SK-N-SH treated with all-trans-retinoic acid at 6 μM for 48 hours (cell line): ENCODE results near the gene RNH1.

Source experiments
- ATAC-seq: fragments of 200-7000 bp; cut with Tn5 transposase; 3 replicates; pipeline ENCODE4 v1.9.1; 2020; ENCODE audit warnings: mild to moderate bottlenecking, moderate library complexity
- ARNTL ChIP-seq: fragments of 450-650 bp; formaldehyde crosslinking; IDR thresholded peaks from 2 replicates; pipeline ENCODE4 v1.5.0; 2020; ENCODE audit warnings: low read depth, mild to moderate bottlenecking, moderate library complexity, borderline replicate concordance
- CREB5 ChIP-seq: fragments of 250-450 bp; sonication (Bioruptor Pico); IDR thresholded peaks from 2 replicates; pipeline ENCODE4 v1.5.1; 2020; ENCODE audit warnings: low read depth, mild to moderate bottlenecking, moderate library complexity
- CSRNP3 ChIP-seq: fragments of 250-450 bp; sonication (Bioruptor Pico); IDR thresholded peaks from 2 replicates; pipeline ENCODE4 v1.5.1; 2021; ENCODE audit warnings: mild to moderate bottlenecking, moderate library complexity
- ESRRG ChIP-seq: fragments of 250-450 bp; sonication (Bioruptor Pico); IDR thresholded peaks from 2 replicates; pipeline ENCODE4 v1.6.1; 2021; ENCODE audit warnings: mild to moderate bottlenecking
- GLIS3 ChIP-seq: fragments of 250-450 bp; sonication (Bioruptor Pico); IDR thresholded peaks from 2 replicates; pipeline ENCODE4 v1.5.0; 2020; ENCODE audit warnings: mild to moderate bottlenecking, moderate library complexity
- ISL1 ChIP-seq: fragments of 250-450 bp; sonication (Bioruptor Pico); IDR thresholded peaks from 2 replicates; pipeline ENCODE4 v2.1.2; 2022; ENCODE audit warnings: mild to moderate bottlenecking, moderate library complexity
- OSR1 ChIP-seq: fragments of 250-450 bp; sonication (Bioruptor Pico); IDR thresholded peaks from 2 replicates; pipeline ENCODE4 v1.8.0; 2022; ENCODE audit warnings: moderate library complexity, mild to moderate bottlenecking, inconsistent platforms
- PATZ1 ChIP-seq: fragments of 250-450 bp; sonication (Bioruptor Pico); IDR thresholded peaks from 2 replicates; pipeline ENCODE4 v1.8.0; 2020; ENCODE audit warnings: mild to moderate bottlenecking, moderate library complexity, borderline replicate concordance
- POU6F1 ChIP-seq: fragments of 250-450 bp; sonication (Bioruptor Pico); IDR thresholded peaks from 2 replicates; pipeline ENCODE4 v1.8.0; 2021; ENCODE audit warnings: low read depth, mild to moderate bottlenecking, moderate library complexity, borderline replicate concordance
- RARB ChIP-seq: fragments of 250-450 bp; sonication (Bioruptor Pico); IDR thresholded peaks from 2 replicates; pipeline ENCODE4 v1.8.0; 2021; ENCODE audit warnings: mild to moderate bottlenecking, moderate library complexity
- TCF4 ChIP-seq: fragments of 250-450 bp; sonication (Bioruptor Pico); IDR thresholded peaks from 2 replicates; pipeline ENCODE4 v1.8.0; 2021; ENCODE audit warnings: mild to moderate bottlenecking, moderate library complexity, borderline replicate concordance
- TOX ChIP-seq: fragments of 250-450 bp; sonication (Bioruptor Pico); IDR thresholded peaks from 2 replicates; pipeline ENCODE4 v1.8.0; 2021; ENCODE audit warnings: mild to moderate bottlenecking, moderate library complexity, borderline replicate concordance
- TSHZ2 ChIP-seq: fragments of 250-450 bp; sonication (Bioruptor Pico); IDR thresholded peaks from 2 replicates; pipeline ENCODE4 v1.5.0; 2020; ENCODE audit warnings: mild to moderate bottlenecking, moderate library complexity
- ZC3H10 ChIP-seq: fragments of 250-450 bp; sonication (Bioruptor Pico); IDR thresholded peaks from 2 replicates; pipeline ENCODE4 v1.5.1; 2021; ENCODE audit warnings: mild to moderate bottlenecking, moderate library complexity
- ZFP3 ChIP-seq: fragments of 250-450 bp; sonication (Bioruptor Pico); IDR thresholded peaks from 2 replicates; pipeline ENCODE4 v1.5.0; 2020; ENCODE audit warnings: mild to moderate bottlenecking, moderate library complexity
- ZFP30 ChIP-seq: fragments of 450-650 bp; formaldehyde crosslinking; IDR thresholded peaks from 2 replicates; pipeline ENCODE4 v1.5.0; 2022; ENCODE audit warnings: mild to moderate bottlenecking, moderate library complexity
- ZNF565 ChIP-seq: fragments of 450-650 bp; formaldehyde crosslinking; conservative IDR thresholded peaks from 2 replicates; pipeline ENCODE4 v1.5.0; 2020; ENCODE audit warnings: low read depth, mild to moderate bottlenecking, moderate library complexity
- ZNF70 ChIP-seq: fragments of 450-650 bp; formaldehyde crosslinking; IDR thresholded peaks from 2 replicates; pipeline ENCODE4 v1.5.0; 2020; ENCODE audit warnings: mild to moderate bottlenecking, moderate library complexity
- ZNF8 ChIP-seq: fragments of 450-650 bp; formaldehyde crosslinking; IDR thresholded peaks from 2 replicates; pipeline ENCODE4 v1.5.0; 2020; ENCODE audit warnings: mild to moderate bottlenecking, moderate library complexity

RNH1 gene

GRCh38 chr11:491358-491757, 15.7 kb downstream of the RNH1 start:
- no peak for TF ChIP-seq PATZ1 (CRISPR knock-in tag)
- no peak for TF ChIP-seq ZFP30 (CRISPR knock-in tag)
- no peak for TF ChIP-seq OSR1 (CRISPR knock-in tag)
- TF ChIP-seq RARB (CRISPR knock-in tag), result no peak
- no peak for TF ChIP-seq ZFP3 (CRISPR knock-in tag)
- TF ChIP-seq ARNTL, result no peak
- no peak for TF ChIP-seq ZNF8 (CRISPR knock-in tag)
- no peak for TF ChIP-seq CREB5 (CRISPR knock-in tag)
- no peak for TF ChIP-seq GLIS3 (CRISPR knock-in tag)
- TF ChIP-seq ISL1 (CRISPR knock-in tag), result no peak
- no peak for TF ChIP-seq TOX (CRISPR knock-in tag)
- TF ChIP-seq ESRRG, result no peak
- no peak for TF ChIP-seq ZNF565 (CRISPR knock-in tag)
- TF ChIP-seq CSRNP3, result no peak
- no peak for TF ChIP-seq ZC3H10

GRCh38 chr11:490930-491260, 16.1 kb downstream of the RNH1 start:
- ATAC-seq, result no peak
- TF ChIP-seq ISL1 (CRISPR knock-in tag) (no peak), RARB (CRISPR knock-in tag) (no peak), ARNTL (no peak), TSHZ2 (CRISPR knock-in tag) (no peak), ZNF70 (CRISPR knock-in tag) (no peak), TCF4 (CRISPR knock-in tag) (no peak), ZNF565 (CRISPR knock-in tag) (no peak), OSR1 (CRISPR knock-in tag) (no peak), ZC3H10 (no peak), CSRNP3 (no peak), POU6F1 (no peak), ZFP30 (CRISPR knock-in tag) (no peak)

More at GRCh38 chr11:491358-491757, 15.7 kb downstream of the RNH1 start:
- no peak for ATAC-seq

GRCh38 chr11:490186-490929, 16.7 kb downstream of the RNH1 start:
- ATAC-seq, result no peak
- TF ChIP-seq GLIS3 (CRISPR knock-in tag) (no peak), CREB5 (CRISPR knock-in tag) (no peak), OSR1 (CRISPR knock-in tag) (no peak)
- TF ChIP-seq, all 23 proteins: peak for 0
